HG02885 (cell line): ENCODE data around the gene SIK3.
"Not testable (repeated sequence)": the region's sequence is repeated elsewhere in the genome, so short reads cannot be mapped to it uniquely, and the experiment has no call there.

ENCODE experiments used
- ATAC-seq: cut with Tn5 transposase; IDR thresholded peaks from one replicate; pipeline ENCODE4 v1.9.1; 2021; ENCODE audit warnings: mild to moderate bottlenecking; ENCODE audit not compliant: unreplicated experiment, poor library complexity

SIK3 gene

DNA sequence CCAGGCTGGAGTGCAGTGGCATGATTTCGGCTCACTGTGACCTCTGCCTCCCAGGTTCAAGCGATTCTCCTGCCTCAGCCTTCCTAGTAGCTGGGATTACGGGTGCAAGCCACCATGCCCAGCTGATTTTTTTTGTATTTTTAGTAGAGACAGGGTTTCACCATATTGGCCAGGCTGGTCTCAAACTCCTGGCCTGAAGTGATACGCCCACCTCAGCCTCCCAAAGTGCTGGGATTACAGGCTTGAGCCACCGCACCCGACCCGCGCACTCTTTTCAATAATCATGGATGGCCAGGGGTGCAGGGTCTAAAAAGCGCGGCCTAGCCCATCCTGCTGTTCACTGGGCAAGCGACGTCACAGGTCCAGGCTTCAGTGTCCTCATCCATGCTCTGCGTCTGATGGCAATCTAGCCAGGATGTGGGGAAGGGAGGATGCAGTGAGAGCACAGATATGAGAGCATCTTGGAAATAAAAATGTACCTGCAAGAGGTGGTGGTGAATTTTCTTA is 263.6 kb downstream of the SIK3 start:
- ATAC-seq: not testable (repeated sequence)

DNA sequence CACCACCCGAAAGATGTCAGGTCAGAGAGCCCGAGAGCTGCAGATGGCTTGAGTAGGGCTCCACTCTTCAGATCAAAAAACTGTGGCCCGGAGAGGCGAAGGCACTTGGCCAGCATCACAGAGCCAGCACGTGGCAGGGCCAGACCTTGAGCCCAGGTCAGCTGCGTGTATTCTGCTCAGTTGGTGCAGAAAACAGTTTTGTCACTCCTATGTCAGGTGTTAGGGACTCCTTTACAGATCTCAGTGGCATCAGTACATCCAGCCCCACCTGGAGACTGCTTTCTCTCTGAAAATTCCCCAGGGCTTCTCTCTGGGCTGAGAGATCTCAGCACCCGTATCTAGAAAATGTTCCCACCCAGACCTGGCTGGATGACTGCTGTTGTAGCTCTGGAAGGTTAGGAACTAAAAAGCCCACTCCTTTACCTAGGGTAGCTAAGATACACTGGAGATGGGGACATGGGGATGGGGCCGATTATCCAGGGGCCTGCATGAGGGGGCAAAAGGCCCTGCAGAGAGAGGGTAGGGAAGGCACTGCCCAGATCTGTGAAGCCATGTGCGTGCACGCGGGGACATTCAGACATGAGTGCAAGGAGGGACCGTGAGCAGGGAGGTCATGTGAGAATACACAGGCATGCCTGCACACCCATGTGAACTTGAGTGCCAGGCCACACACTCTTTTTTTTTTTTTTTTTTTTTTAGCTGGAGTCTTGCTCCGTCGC is 264.3 kb downstream of the SIK3 start:
- ATAC-seq: no peak

DNA sequence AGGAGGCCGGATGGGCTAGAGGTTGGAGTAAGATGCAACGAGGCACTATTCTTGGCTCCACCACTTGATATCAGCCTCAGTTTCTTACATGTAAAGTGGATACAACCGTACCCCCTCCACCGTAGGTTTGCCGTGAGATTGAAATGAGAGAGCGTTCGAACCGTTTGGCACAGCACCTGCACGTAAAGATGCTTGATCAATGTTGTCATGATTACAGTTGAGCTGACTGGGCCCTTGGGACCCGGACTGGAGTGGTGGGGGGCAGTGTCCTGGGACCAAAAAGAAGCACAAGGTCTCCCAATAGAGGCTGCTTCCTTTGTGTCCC is 264.8 kb downstream of the SIK3 start:
- ATAC-seq: no peak

DNA sequence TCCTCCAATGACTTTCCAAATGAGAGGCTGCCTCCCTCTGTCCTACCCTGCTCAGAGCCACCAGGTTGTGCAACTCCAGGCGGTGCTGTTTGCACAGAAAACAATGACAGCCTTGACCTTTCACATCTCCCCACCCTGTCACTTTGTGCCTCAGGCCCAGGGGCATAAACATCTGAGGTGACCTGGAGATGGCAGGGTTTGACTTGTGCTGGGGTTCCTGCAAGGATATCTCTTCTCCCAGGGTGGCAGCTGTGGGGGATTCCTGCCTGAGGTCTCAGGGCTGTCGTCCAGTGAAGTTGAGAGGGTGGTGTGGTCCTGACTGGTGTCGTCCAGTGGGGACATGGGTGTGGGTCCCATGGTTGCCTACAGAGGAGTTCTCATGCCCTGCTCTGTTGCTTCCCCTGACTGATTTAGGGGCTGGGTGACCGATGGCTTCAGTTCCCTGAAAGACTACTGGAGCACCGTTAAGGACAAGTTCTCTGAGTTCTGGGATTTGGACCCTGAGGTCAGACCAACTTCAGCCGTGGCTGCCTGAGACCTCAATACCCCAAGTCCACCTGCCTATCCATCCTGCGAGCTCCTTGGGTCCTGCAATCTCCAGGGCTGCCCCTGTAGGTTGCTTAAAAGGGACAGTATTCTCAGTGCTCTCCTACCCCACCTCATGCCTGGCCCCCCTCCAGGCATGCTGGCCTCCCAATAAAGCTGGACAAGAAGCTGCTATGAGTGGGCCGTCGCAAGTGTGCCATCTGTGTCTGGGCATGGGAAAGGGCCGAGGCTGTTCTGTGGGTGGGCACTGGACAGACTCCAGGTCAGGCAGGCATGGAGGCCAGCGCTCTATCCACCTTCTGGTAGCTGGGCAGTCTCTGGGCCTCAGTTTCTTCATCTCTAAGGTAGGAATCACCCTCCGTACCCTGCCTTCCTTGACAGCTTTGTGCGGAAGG is 265.6 kb downstream of the SIK3 start:
- ATAC-seq: no peak

DNA sequence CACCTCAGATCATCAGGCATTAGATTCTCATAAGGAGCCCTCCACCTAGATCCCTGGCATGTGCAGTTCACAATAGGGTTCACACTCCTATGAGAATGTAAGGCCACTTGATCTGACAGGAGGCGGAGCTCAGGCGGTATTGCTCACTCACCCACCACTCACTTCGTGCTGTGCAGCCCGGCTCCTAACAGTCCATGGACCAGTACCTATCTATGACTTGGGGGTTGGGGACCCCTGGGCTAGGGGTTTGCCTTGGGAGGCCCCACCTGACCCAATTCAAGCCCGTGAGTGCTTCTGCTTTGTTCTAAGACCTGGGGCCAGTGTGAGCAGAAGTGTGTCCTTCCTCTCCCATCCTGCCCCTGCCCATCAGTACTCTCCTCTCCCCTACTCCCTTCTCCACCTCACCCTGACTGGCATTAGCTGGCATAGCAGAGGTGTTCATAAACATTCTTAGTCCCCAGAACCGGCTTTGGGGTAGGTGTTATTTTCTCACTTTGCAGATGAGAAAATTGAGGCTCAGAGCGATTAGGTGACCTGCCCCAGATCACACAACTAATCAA is 266.4 kb downstream of the SIK3 start:
- ATAC-seq: no peak

- no peak for ATAC-seq
These were observed 267.9 kb downstream of the SIK3 start for GRCh38 chr11:116830184-116830912.

DNA sequence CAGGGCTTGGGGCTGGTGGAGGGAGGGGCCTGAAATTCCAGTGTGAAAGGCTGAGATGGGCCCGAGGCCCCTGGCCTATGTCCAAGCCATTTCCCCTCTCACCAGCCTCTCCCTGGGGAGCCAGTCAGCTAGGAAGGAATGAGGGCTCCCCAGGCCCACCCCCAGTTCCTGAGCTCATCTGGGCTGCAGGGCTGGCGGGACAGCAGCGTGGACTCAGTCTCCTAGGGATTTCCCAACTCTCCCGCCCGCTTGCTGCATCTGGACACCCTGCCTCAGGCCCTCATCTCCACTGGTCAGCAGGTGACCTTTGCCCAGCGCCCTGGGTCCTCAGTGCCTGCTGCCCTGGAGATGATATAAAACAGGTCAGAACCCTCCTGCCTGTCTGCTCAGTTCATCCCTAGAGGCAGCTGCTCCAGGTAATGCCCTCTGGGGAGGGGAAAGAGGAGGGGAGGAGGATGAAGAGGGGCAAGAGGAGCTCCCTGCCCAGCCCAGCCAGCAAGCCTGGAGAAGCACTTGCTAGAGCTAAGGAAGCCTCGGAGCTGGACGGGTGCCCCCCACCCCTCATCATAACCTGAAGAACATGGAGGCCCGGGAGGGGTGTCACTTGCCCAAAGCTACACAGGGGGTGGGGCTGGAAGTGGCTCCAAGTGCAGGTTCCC is 268.6 kb downstream of the SIK3 start, which contains the start of gene APOC3:
TSS of gene APOC3 (plus strand) at position 383 of the 659 bp plus-strand sequence. CDS start 676 bp downstream, outside the sequence.
- no peak for ATAC-seq

DNA sequence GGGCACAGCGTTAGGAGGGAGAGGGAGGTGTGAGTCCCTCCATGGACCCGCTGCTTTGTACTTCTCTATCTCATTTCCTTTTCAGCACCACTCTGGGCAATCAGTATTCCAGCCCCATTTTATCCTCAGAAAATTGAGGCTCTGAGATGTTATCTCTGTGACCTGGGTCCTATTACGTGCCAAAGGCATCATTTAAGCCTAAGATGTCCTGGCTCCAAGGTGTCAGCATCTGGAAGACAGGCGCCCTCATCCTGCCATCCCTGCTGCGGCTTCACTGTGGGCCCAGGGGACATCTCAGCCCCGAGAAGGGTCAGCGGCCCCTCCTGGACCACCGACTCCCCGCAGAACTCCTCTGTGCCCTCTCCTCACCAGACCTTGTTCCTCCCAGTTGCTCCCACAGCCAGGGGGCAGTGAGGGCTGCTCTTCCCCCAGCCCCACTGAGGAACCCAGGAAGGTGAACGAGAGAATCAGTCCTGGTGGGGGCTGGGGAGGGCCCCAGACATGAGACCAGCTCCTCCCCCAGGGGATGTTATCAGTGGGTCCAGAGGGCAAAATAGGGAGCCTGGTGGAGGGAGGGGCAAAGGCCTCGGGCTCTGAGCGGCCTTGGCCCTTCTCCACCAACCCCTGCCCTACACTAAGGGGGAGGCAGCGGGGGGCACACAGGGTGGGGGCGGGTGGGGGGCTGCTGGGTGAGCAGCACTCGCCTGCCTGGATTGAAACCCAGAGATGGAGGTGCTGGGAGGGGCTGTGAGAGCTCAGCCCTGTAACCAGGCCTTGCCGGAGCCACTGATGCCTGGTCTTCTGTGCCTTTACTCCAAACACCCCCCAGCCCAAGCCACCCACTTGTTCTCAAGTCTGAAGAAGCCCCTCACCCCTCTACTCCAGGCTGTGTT is 269.4 kb downstream of the SIK3 start:
- ATAC-seq: no peak

DNA sequence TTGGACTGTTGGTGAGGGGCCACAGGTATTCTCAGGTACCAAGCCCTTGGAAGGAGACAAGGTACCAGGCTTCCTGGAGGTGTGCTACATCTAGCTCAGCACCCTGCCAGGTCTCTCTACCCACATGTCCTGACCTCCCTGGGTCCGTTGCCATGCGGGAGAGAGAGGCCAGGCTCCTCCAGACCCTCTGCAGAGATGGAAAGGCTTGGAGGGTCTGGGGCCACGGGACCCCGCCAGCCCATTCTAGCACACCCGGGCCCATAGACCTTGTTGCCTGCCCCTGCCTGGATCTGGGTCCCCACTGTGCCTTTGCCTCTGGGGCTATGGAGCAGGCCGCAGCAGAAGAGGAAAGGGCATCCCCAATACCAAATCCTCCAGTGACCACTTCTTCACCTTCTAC is 270.8 kb downstream of the SIK3 start:
- ATAC-seq: no peak

GRCh38 chr11:116826751-116827431 is 271.3 kb downstream of the SIK3 start:
- ATAC-seq: no peak

GRCh38 chr11:116825854-116826750 is 272.1 kb downstream of the SIK3 start:
- ATAC-seq: no peak

DNA sequence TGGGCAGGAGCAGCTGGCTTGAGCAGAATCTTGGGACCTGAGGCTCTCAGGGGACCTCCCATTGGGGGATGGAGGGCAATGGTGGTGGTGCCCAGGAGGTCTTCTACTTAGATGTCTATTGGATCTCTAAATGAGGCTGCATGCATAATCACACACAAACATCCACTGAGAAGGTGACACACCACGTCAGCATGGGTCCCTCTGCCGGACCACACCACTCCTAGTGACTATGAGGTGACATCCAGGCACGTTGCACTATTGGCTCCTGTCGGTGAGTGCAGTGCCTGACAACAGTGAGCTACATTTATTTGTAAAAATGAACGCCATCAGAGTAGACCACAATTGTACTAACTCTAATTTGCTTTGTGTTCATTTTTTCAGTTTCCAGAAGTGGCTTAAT is 272.8 kb downstream of the SIK3 start:
- ATAC-seq: no peak

DNA sequence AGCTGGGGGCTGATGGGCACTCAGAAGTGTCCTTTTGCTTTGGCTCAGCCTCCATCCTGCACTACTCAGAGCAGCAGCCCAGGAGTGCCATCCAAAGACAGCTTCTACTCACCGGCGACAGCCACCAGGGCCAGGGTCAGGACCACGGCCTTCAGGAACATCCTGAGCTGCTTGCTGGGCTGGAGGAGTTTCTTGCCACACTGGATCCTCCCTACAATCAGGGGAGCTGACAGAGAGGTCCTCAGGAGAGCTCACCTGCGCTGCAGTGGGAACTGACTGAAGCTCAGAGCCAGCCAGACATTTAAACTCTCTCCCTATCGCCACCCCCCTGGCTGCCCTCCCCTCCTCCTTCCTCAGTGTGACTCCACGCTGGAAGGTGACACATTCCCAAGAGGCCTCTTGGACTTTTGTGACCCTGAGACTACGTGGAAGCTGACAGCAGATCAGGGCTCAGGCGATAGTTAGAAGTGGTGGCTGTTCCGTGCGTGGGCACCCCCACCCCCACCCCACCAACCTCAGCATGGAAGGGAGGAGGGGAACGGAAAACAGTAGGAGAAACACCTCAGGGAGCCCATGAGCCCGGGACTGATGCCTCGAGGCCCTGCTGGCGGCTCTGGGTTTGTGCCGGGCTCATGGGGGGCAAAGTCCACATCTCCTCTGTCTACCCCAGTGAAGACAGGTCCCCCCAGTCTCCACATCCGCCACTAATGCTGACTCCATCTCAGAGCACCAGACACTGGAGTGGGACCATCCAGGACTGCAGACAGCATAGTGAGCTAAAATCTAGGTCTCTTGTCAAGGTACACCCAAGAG is 275.0 kb downstream of the SIK3 start, which contains the start of gene APOA4:
TSS of gene APOA4 (minus strand) at position 274 of the 813 bp plus-strand sequence. CDS start at position 161, 113 bp downstream.
- no peak for ATAC-seq

DNA sequence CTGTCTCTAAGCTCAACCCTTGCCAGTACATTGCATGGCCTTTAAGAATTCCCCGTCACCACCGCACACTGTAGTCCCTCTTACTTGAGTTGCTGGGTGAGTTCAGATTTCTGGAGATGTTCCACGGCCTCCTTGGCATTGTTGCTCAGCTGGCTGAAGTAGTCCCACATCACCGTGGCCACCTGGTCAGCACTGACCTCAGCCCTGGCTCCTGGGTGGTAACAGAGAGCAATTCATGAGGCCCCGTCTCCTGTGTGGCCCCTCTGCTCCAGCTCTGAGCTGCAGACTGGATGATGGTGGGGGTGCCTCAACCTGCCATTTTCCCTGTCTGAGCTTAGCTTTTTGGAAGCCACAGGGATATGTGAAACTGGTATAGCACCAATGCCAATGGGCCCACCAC is 275.7 kb downstream of the SIK3 start:
- no peak for ATAC-seq

- ATAC-seq: no peak
These were observed 276.9 kb downstream of the SIK3 start for GRCh38 chr11:116821050-116821918.
